ENCODE data around the gene ABR. TPM values are rescaled to one million over a fixed set of nuclear protein-coding genes. Genes with fewer than 3 reads are reported as not detected.
"Not testable (repeated sequence)": the region's sequence is repeated elsewhere in the genome, so short reads cannot be mapped to it uniquely, and the experiment has no call there.

Gene ABR
- total RNA-seq, 2 experiments from 2014 or later: 31.6 to 35.1 TPM

DNA sequence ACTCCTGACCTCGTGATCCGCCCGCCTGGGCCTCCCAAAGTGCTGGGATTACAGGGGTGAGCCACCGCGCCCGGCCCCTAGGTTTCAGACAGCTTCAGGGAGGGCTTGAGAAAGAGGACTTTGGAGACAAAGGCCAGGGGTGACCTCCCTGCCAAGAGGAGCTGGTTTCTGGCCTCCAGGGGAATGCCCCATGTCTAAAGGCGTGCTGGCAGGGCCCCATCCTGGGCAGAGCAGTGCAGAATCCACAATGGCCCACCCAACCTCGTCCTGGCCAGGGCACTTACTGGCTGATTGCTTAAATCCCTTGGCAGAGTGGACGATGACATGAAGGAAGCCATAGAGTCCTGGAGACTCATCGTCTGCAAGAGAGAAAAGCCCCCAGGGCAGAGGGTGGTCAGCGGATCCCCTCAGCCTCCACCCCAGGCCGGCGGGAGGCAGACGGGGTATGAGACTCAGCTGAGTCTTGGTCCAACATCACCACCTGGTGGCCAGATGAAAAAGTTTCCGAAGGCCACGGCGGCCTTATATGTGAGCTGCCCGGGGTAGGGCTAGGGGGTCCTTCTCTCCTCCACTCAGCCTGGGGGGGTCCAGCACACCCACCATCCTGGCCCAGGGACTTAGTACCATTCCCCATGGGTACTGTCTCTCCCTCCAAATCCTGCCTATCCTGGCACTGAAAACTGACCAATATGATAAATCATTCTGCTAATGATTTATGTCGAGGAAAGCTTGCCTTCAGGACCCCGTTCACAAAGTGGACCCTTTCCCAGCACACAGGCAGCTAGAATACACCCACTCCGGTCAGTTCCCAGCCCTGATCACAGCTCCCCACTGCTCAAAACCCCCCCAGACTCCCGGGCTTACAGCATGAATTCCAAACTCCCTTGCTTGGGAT lies 123.8 kb downstream of the ABR start:
- H3K4me1 Mint-ChIP-seq: no peaks in the 10 kb centered on the region
- H3K36me3 Mint-ChIP-seq: peaks cover 21% of the 10 kb centered on the region
- peak; percentile 44 for DNase-seq
- no peak overlapping the region for H3K27ac Mint-ChIP-seq
- H3K4me3 Mint-ChIP-seq: no peak overlapping the region
- H3K9me3 Mint-ChIP-seq: no peaks in the 10 kb centered on the region
- no peaks in the 10 kb centered on the region for H3K27me3 Mint-ChIP-seq

GRCh38 chr17:1055231-1055630 lies 124.5 kb downstream of the ABR start:
- Mint-ChIP-seq H3K4me3 (no peak overlapping the region), H3K27me3 (no peaks in the 10 kb centered on the region), H3K4me1 (no peaks in the 10 kb centered on the region), H3K9me3 (no peaks in the 10 kb centered on the region), H3K27ac (no peak overlapping the region), H3K36me3 (peaks cover 21% of the 10 kb centered on the region)
- DNase-seq: no peak

DNA sequence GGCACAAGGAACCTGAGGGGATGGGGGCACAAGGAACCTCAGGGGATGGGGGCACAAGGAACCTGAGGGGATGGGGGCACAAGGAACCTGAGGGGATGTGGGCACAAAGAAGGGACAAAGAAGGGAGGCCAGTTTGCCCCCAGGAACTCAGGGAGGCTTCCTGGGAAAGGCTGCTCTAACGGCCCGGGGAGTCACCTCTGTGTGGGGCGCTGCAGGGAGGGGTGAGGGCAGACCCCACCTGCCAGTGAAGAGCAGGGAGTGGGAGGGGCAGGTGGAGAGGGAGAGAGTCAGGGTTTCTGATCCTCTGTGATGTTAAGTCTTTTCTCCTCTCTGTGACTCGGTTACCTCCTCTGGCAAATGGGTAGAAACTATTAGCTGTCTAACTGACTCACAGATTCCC lies 125.1 kb downstream of the ABR start:
- H3K36me3 Mint-ChIP-seq: peaks cover 18% of the 10 kb centered on the region
- H3K27ac Mint-ChIP-seq: no peak overlapping the region
- H3K4me1 Mint-ChIP-seq: no peaks in the 10 kb centered on the region
- no peaks in the 10 kb centered on the region for H3K27me3 Mint-ChIP-seq
- H3K9me3 Mint-ChIP-seq: no peaks in the 10 kb centered on the region
- no peak for DNase-seq
- no peak overlapping the region for H3K4me3 Mint-ChIP-seq

DNA sequence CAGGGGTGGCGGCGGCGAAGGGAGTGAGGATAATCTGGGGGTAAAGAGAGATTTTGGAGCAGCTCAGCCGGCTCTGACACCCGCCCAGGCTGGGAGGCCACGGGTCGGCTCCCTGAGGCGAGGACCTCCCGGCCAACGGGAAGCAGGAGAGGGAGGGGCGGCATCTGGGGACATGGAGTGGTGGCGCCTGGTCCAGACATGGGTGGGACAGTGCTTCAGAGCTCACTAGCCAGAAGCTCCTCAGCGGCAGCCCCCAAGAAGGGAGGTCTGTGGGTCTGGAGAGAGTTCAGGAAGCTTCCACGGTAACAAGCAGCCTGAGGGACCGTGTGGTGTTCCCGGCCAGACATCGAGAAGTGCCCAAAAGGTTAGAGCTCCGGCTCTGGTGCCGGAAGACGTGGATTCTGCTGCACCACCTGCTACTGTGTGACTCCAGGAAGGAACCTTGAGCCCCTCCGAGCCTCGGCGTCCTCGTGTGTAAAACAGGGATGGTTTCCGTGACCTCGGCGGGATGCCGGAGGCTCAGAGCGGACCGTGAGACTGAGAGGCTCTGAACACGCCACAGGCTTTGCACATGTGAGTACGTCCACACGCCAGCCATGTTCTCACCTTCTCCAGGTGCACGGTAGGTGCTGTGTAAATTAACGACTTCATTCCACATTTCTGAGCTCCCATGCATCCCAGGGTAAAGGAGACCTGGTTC lies 126.0 kb downstream of the ABR start:
- no peaks in the 10 kb centered on the region for H3K4me1 Mint-ChIP-seq

DNA sequence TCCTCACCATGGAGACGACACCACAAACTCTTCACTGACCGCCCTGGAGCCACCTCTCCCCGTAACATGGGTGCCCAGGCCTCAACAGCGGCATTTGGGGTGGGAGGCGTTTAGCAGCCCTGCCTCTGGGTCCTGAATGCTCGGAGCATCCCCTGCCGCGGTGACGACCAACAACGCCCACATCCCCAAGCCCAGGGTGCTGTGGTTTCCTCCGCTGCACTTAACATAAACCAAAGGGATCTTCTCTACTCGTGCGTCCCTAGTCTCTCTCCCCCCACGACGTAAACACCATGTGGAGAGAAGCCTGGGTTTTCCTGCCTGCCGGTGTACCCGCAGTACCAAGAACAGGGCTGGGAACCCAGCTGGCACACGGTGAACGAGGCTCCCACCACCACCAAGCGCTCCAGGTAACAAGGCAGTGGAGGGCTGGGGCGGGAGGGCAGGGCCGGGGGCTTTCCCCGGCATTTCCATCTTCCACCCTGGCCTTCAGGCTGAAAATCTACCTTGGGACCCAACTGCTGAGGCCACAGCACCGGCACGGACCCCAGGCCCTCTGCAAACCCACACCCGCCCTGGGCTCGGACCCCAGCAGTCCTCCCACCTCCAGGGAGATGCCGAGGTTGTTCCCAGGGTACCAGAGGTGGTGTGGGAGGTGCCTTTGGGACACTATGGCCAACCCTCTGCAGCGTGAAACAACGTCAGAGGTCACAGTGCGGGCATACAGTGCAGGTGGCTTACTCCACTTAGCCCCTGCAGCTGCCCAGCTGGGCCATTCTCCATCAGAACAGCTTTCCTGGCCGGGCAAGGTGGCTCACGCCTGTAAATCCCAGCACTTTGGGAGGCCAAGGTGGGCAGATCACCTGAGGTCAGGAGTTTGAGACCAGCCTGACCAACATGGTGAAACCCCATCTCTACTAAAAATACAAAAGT lies 128.5 kb downstream of the ABR start:
- Mint-ChIP-seq H3K36me3 (no peaks in the 10 kb centered on the region), H3K27ac (no peak overlapping the region), H3K4me1 (no peaks in the 10 kb centered on the region), H3K4me3 (no peak overlapping the region), H3K9me3 (no peaks in the 10 kb centered on the region), H3K27me3 (no peaks in the 10 kb centered on the region)
- DNase-seq: no peak

More for the DNA sequence above, 126.0 kb downstream of the ABR start:
- peaks cover 9% of the 10 kb centered on the region for H3K36me3 Mint-ChIP-seq
- no peaks in the 10 kb centered on the region for H3K9me3 Mint-ChIP-seq
- H3K27ac Mint-ChIP-seq: no peak overlapping the region
- no peak overlapping the region for H3K4me3 Mint-ChIP-seq
- H3K27me3 Mint-ChIP-seq: no peaks in the 10 kb centered on the region
- no peak for DNase-seq

- Mint-ChIP-seq H3K27ac (no peak overlapping the region), H3K4me3 (no peak overlapping the region)
These were observed 129.4 kb downstream of the ABR start for GRCh38 chr17:1050246-1050995.

GRCh38 chr17:1049446-1050225 lies 130.1 kb downstream of the ABR start:
- Mint-ChIP-seq H3K4me3 (no peak overlapping the region), H3K4me1 (no peaks in the 10 kb centered on the region), H3K36me3 (peaks cover under 1% of the 10 kb centered on the region), H3K27me3 (no peaks in the 10 kb centered on the region), H3K27ac (no peak overlapping the region), H3K9me3 (no peaks in the 10 kb centered on the region)
- DNase-seq: no peak

More at GRCh38 chr17:1050246-1050995, 129.4 kb downstream of the ABR start:
- no peak for DNase-seq
- Mint-ChIP-seq H3K36me3 (no peaks in the 10 kb centered on the region), H3K4me1 (no peaks in the 10 kb centered on the region), H3K27me3 (no peaks in the 10 kb centered on the region), H3K9me3 (no peaks in the 10 kb centered on the region)

DNA sequence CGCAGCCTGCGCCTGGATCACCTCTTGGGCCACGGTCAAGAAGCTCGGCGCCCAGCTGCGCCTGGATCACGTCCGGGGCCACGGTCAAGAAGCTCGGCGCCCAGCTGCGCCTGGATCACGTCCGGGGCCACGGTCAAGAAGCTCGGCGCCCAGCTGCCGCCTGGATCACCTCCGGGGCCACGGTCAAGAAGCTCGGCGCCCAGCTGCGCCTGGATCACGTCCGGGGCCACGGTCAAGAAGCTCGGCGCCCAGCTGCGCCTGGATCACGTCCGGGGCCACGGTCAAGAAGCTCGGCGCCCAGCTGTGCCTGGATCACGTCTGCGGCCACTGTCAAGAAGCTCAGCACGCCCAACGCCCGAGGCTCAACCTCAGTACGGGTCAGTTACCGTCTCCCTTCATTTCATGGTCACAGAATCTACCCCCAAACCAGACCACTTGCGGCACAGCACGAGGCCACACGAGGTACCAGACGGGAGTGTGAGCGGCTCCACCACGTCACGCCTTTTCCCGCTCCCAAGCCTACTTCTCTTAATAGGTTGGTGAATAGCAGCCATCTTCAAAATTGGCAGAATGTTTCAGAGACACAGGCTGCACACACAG lies 131.2 kb downstream of the ABR start:
- not testable (repeated sequence) for H3K4me3 Mint-ChIP-seq

GRCh38 chr17:1047879-1048470 lies 131.8 kb downstream of the ABR start:
- no peak for DNase-seq
- Mint-ChIP-seq H3K9me3 (no peaks in the 10 kb centered on the region), H3K4me1 (no peaks in the 10 kb centered on the region), H3K27me3 (no peaks in the 10 kb centered on the region), H3K27ac (no peak overlapping the region), H3K36me3 (peaks cover 2% of the 10 kb centered on the region), H3K4me3 (no peak overlapping the region)

More for the DNA sequence above, 131.2 kb downstream of the ABR start:
- not testable (repeated sequence) for DNase-seq, H3K9me3 Mint-ChIP-seq, H3K36me3 Mint-ChIP-seq, H3K27me3 Mint-ChIP-seq, H3K4me1 Mint-ChIP-seq, H3K27ac Mint-ChIP-seq

DNA sequence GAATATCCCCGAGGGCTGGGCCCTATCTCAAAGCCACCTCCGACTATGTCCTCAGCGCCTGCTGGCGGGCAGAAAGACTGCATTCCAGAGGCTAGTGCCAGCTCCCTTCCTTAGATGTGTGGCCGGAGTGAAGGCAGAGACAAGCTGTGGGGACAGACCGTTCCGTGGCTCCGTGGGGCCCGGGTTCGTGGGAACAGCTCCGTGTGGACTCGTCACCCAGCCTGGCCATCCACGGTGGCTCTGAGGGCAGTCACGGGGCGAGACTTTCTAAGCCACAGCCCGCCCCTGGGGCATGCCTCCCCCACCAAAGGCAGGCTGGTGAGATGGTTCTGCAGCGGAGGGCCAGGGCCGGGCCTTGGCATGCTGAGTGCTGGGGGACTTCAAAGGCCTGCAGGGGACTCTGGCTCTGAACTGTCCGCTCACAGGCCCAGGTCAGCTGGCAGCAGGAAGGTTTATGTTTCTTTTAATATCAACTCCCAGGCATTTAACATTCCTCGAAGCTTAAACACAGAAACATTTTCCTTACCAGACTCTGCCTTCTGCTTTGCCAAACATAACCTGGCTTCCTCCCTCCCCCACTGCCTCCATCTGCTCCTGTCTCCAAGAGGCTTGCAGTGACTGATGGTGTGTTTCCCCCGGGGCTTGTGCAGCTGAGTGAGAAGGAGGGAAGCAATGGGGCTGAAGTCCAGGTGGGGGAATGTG lies 132.5 kb downstream of the ABR start:
- no peaks in the 10 kb centered on the region for H3K4me1 Mint-ChIP-seq

DNA sequence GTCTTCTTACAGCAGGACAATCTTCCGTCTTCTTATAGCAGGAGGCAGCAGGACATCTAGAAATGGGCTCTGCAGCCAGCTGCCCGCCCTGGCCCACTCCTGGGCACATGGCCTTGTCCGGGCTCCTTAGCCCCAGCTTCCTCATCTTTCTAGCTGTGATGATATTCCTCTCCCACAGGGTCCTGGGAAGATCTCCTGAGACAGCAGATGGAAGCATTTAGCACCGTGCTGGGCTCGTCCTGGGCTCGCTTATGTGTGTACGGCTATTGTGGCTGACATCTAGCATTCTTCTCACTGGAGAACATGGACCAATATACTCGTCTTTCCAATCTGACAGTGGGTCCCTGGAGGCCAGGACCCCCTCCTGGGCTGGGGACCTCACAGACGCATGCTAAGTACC lies 134.3 kb downstream of the ABR start:
- Mint-ChIP-seq H3K27ac (no peak overlapping the region), H3K9me3 (no peaks in the 10 kb centered on the region), H3K36me3 (peaks cover 8% of the 10 kb centered on the region), H3K4me3 (no peak overlapping the region), H3K4me1 (no peaks in the 10 kb centered on the region), H3K27me3 (no peaks in the 10 kb centered on the region)
- DNase-seq: no peak

More for the DNA sequence above, 132.5 kb downstream of the ABR start:
- Mint-ChIP-seq H3K9me3 (no peaks in the 10 kb centered on the region), H3K36me3 (peaks cover 3% of the 10 kb centered on the region), H3K27ac (no peak overlapping the region), H3K4me3 (no peak overlapping the region), H3K27me3 (no peaks in the 10 kb centered on the region)
- DNase-seq: no peak

DNA sequence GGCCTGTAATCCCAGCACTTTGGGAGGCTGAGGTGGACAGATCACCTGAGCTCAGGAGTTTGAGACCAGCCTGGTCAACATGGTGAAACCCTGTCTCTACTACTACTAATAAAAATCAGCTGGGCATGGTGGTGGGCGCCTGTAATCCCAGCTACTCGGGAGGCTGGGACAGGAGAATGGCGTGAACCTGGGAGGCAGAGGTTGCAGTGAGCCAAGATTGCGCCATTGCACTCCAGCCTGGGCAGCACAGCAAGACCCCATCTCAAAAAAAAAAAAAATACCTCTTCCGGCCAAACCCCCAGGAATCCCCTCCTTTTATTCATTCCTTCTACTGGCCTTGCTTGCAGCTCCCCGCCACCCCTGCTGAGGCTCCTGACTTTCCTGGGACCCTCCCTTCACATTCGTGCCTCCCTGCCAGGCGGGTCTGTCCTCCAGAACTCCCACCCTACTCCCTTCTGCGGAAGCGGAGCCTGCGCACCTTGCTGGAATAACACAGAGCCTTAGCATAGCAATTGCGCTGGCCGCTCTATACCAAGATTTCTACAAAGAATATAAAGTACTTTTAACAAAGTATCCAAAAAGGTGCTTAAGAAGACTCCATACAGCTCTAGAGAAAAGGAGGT lies 135.3 kb downstream of the ABR start:
- H3K4me1 Mint-ChIP-seq, H3K9me3 Mint-ChIP-seq, DNase-seq, H3K27ac Mint-ChIP-seq, H3K4me3 Mint-ChIP-seq, H3K36me3 Mint-ChIP-seq, H3K27me3 Mint-ChIP-seq: not testable (repeated sequence)
